ENCODE measurements around the gene RAB37. TPM values are rescaled to one million over a fixed set of nuclear protein-coding genes. Genes with fewer than 3 reads are reported as not detected.

RAB37 gene
- total and polyA plus RNA-seq, 2 of the 13 experiments (the other 11 are each of a cell fraction or from before 2014, with no cell fraction given): 0.91 to 3.7 TPM

GRCh38 chr17:74763565-74764387, 26.7 kb downstream of the RAB37 start (continued):
- TF ChIP-seq AHR (CRISPR knock-in tag; IDR thresholded peaks at IDR 0.05): no peak
- peak; percentile 68 for TF ChIP-seq THAP11 (CRISPR knock-in tag; IDR thresholded peaks at IDR 0.05)
- peak; percentile 7; the same call in 1 of the 2 replicates for TF ChIP-seq CREB1 (IDR thresholded peaks at IDR 0.05)
- TF ChIP-seq CREB1 (CRISPR knock-in tag; IDR thresholded peaks at IDR 0.05): no peak
- no peak for TF ChIP-seq CENPX (CRISPR knock-in tag; IDR thresholded peaks at IDR 0.05)
- peak; percentile 28; the same call in 1 of the 2 replicates for TF ChIP-seq ZNF644 (CRISPR knock-in tag; IDR thresholded peaks at IDR 0.05; ENCODE audit: low read depth)
- TF ChIP-seq ASH2L (IDR thresholded peaks at IDR 0.05; ENCODE audit: insufficient read length, low read depth, low read length): peak; percentile 98
- peak; percentile 78 for TF ChIP-seq SMAD3 (CRISPR knock-in tag; IDR thresholded peaks at IDR 0.05)
- peak; percentile 97 for TF ChIP-seq HIC2 (CRISPR knock-in tag; IDR thresholded peaks at IDR 0.05; ENCODE audit: low read depth)
- peak; percentile 59 for TF ChIP-seq SIX4 (CRISPR knock-in tag; IDR thresholded peaks at IDR 0.05)
- 0 out of 2 replicates have a peak, but pooled peaks have one; percentile 36 for TF ChIP-seq ZNF564 (CRISPR knock-in tag; IDR thresholded peaks at IDR 0.05)
- TF ChIP-seq SNAPC4 (CRISPR knock-in tag; IDR thresholded peaks at IDR 0.05): 0 out of 2 replicates have a peak, but pooled peaks have one; percentile 46
- 0 out of 2 replicates have a peak, but pooled peaks have one; percentile 73 for TF ChIP-seq ZNF275 (CRISPR knock-in tag; IDR thresholded peaks at IDR 0.05; ENCODE audit: borderline replicate concordance)
- peak; percentile 70; the same call in 1 of the 2 replicates for TF ChIP-seq ETV6 (CRISPR knock-in tag; conservative IDR thresholded peaks at IDR 0.05)
- TF ChIP-seq TAF1 (CRISPR knock-in tag; IDR thresholded peaks at IDR 0.05): peak; percentile 48; the same call in 1 of the 2 replicates
- TF ChIP-seq FOXO4 (CRISPR knock-in tag; conservative IDR thresholded peaks at IDR 0.05): 0 out of 2 replicates have a peak, but pooled peaks have one; percentile 52
- TF ChIP-seq SKIL (CRISPR knock-in tag; IDR thresholded peaks at IDR 0.05; ENCODE audit: borderline replicate concordance): no peak; the same call in none of the 2 replicates

Measured in HepG2 (cell line).